Measurements from ENCODE around the gene ABHD10.

DNA sequence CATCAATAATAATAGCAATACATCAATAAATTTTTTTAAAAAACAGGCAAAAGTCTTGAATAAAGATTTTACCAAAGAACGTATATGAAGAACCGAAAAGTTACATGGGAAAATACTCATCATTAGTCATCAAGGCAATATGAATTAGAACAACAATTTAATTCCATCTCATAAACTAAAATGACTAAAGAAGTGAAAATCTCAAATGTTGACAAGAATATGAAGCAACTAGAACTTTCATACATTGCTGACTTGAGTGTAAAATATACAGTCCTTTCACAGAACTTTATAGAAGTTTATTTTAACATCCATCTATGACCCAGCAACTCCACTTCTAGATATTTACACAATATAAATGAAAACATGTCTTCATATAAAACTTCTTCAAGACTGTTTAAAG, 35.3 kb upstream of the ABHD10 start:
- TF ChIP-seq, protein P1, sequence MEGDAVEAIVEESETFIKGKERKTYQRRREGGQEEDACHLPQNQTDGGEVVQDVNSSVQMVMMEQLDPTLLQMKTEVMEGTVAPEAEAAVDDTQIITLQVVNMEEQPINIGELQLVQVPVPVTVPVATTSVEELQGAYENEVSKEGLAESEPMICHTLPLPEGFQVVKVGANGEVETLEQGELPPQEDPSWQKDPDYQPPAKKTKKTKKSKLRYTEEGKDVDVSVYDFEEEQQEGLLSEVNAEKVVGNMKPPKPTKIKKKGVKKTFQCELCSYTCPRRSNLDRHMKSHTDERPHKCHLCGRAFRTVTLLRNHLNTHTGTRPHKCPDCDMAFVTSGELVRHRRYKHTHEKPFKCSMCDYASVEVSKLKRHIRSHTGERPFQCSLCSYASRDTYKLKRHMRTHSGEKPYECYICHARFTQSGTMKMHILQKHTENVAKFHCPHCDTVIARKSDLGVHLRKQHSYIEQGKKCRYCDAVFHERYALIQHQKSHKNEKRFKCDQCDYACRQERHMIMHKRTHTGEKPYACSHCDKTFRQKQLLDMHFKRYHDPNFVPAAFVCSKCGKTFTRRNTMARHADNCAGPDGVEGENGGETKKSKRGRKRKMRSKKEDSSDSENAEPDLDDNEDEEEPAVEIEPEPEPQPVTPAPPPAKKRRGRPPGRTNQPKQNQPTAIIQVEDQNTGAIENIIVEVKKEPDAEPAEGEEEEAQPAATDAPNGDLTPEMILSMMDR (IDR thresholded peaks at IDR 0.05; ENCODE audit: low read length): no peak
- TF ChIP-seq EZH2 (optimal IDR thresholded peaks at IDR 0.05; ENCODE audit: low read depth, low read length): no peak
